Mesendoderm (in vitro differentiated cells): ENCODE data around the gene OVCA2.

ENCODE experiments used
- DNase-seq: peaks from one replicate; pipeline ENCODE4 v3.0.0; 2013
- H2AK5ac ChIP-seq: 2 replicates; pipeline ENCODE4 v1.6.1; 2013; ENCODE audit warnings: low read length, inconsistent platforms
- H2BK120ac ChIP-seq: 2 replicates; pipeline ENCODE4 v1.6.1; 2013; ENCODE audit warnings: low read depth, mild to moderate bottlenecking, low read length, moderate library complexity, mixed read lengths
- H2BK15ac ChIP-seq: replicated peaks from 2 replicates; pipeline ENCODE4 v1.6.1; 2013; ENCODE audit warnings: low read depth, mild to moderate bottlenecking, moderate library complexity
- H2BK5ac ChIP-seq: 2 replicates; pipeline ENCODE4 v1.6.1; 2013; ENCODE audit warnings: low read length, inconsistent platforms
- H3K18ac ChIP-seq: 2 replicates; pipeline ENCODE4 v1.6.1; 2013; ENCODE audit warnings: mild to moderate bottlenecking, low read length, mixed read lengths
- H3K23ac ChIP-seq: one replicate; pipeline ENCODE4 v1.6.1; 2013; ENCODE audit warnings: low read length
- H3K27ac ChIP-seq: 2 replicates; pipeline ENCODE4 v1.5.1; 2013; ENCODE audit warnings: low read depth, mild to moderate bottlenecking, inconsistent platforms, low read length, moderate library complexity
- H3K27me3 ChIP-seq: 2 replicates; pipeline ENCODE4 v1.6.1; 2013; ENCODE audit warnings: low read length, control low read depth, mild to moderate bottlenecking, inconsistent platforms; ENCODE audit not compliant: insufficient read depth, poor library complexity
- H3K36me3 ChIP-seq: 2 replicates; pipeline ENCODE4 v1.6.1; 2013; ENCODE audit warnings: low read length, inconsistent platforms; ENCODE audit not compliant: control insufficient read depth, insufficient read depth
- H3K4ac ChIP-seq: one replicate; pipeline ENCODE4 v1.6.1; 2013; ENCODE audit warnings: low read depth, mild to moderate bottlenecking, low read length, moderate library complexity
- H3K4me1 ChIP-seq: 2 replicates; pipeline ENCODE4 v1.6.1; 2013; ENCODE audit warnings: low read depth, low read length, inconsistent platforms; ENCODE audit not compliant: control insufficient read depth
- H3K4me2 ChIP-seq: 2 replicates; pipeline ENCODE4 v1.6.1; 2013; ENCODE audit warnings: low read length
- H3K4me3 ChIP-seq: 2 replicates; pipeline ENCODE4 v1.5.1; 2013; ENCODE audit warnings: mild to moderate bottlenecking, low read length
- H3K56ac ChIP-seq: one replicate; pipeline ENCODE4 v1.6.1; 2013; ENCODE audit warnings: low read length
- H3K79me1 ChIP-seq: 2 replicates; pipeline ENCODE4 v1.6.1; 2013; ENCODE audit warnings: low read length, inconsistent platforms
- H3K79me2 ChIP-seq: 2 replicates; pipeline ENCODE4 v1.6.1; 2013; ENCODE audit warnings: mild to moderate bottlenecking, low read length; ENCODE audit not compliant: control insufficient read depth, insufficient read depth
- H3K9ac ChIP-seq: 2 replicates; pipeline ENCODE4 v1.6.1; 2013; ENCODE audit warnings: low read length, inconsistent platforms
- H4K5ac ChIP-seq: one replicate; pipeline ENCODE4 v1.6.1; 2013; ENCODE audit warnings: low read length
- H4K8ac ChIP-seq: one replicate; pipeline ENCODE4 v1.6.1; 2013; ENCODE audit warnings: low read depth, mild to moderate bottlenecking, control low read depth, low read length, moderate library complexity
- WGBS: extraction: QIAGEN DNeasy Blood & Tissue Kit; methylation state at CpG from one replicate; pipeline ENCODE4 v1.1.7; 2013; ENCODE audit warnings: low lambda C conversion rate, missing lambda C conversion rate; ENCODE audit not compliant: insufficient coverage; ENCODE audit errors: extremely low coverage; 5-methylcytosine and 5-hydroxymethylcytosine counted together

OVCA2 gene

DNA sequence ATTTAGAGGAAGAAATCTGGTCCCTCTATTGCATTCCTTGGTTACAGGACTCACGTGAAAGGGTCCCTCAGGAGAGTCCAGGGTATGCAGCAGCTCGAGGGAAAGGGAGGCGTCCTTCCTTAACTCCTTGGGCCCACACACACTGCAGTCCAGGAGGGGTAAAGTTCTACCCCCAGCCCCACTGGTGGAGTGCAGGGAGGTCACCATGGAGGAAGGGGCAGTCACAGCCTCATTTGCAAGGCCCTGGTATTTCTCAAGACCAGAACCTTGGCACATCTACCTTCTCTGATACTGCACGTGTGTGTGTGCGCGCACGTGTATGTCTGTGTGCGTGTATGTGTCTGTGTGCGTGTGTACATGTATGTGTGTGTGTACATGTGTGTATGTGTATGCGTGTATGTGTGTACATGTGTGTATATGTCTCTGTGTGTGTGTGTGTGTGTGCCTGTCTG, 24.2 kb downstream of the OVCA2 start:
- peak overlapping the region; percentile 30 for H3K23ac ChIP-seq
- H2BK15ac ChIP-seq, result no peak overlapping the region
- peaks cover 8% of the 10 kb centered on the region for H3K4me1 ChIP-seq
- no peaks in the 10 kb centered on the region for H3K27me3 ChIP-seq
- no peak overlapping the region for H3K27ac ChIP-seq
- H3K4ac ChIP-seq, result no peak overlapping the region
- no peak overlapping the region for H3K9ac ChIP-seq
- H4K5ac ChIP-seq, result no peak overlapping the region
- no peaks in the 10 kb centered on the region for H3K79me1 ChIP-seq
- H3K79me2 ChIP-seq, result no peaks in the 10 kb centered on the region
- no peak overlapping the region for H3K4me2 ChIP-seq
- peak overlapping the region; percentile 34 for H3K56ac ChIP-seq
- H2AK5ac ChIP-seq, result no peak overlapping the region
- H3K36me3 ChIP-seq, result no peaks in the 10 kb centered on the region
- no peak overlapping the region for H3K4me3 ChIP-seq
- H2BK5ac ChIP-seq, result no peak overlapping the region
- no CpG with 5 or more reads among the region's 10 CpGs for WGBS
- no peak overlapping the region for H3K18ac ChIP-seq
- DNase-seq, result no peak
- H4K8ac ChIP-seq, result no peak overlapping the region
- H2BK120ac ChIP-seq, result no peak overlapping the region

DNA sequence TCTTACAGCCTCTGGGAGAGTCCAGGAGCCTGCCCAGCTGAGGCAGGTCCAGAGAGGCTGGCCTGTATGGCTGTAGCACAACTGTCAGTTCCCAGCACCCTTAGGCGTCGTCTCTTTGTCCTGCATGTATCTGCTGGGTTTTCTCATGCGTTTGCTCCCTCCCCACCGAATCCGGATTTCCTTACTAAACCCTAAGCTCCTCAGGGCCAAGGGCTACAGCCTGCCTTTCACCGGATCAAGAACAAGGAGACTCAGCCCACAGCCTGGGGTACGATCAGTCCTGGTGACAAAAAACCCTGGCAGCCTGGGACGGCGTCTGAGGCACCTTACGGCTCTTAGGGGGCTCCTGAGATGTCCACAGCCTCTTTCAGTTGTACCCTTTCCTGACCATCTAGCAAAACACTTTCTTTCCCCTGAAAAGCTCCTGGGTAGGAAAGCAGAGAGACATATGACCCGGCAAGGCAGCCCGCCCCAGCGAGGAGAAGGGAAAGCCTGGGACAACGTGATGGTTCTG, 25.3 kb downstream of the OVCA2 start:
- no peak overlapping the region for H3K4ac ChIP-seq
- no peak overlapping the region for H4K5ac ChIP-seq
- H2BK15ac ChIP-seq, result no peak overlapping the region
- no peak overlapping the region for H3K18ac ChIP-seq
- DNase-seq, result no peak
- no peak overlapping the region for H2BK120ac ChIP-seq
- no peaks in the 10 kb centered on the region for H3K27me3 ChIP-seq
- H3K36me3 ChIP-seq, result no peaks in the 10 kb centered on the region
- no peak overlapping the region for H3K4me2 ChIP-seq
- WGBS, result no CpG with 5 or more reads among the region's 14 CpGs
- peaks cover 8% of the 10 kb centered on the region for H3K4me1 ChIP-seq
- H4K8ac ChIP-seq, result no peak overlapping the region
- no peaks in the 10 kb centered on the region for H3K79me2 ChIP-seq
- no peak overlapping the region for H3K4me3 ChIP-seq
- H2BK5ac ChIP-seq, result no peak overlapping the region
- no peak overlapping the region for H3K27ac ChIP-seq
- no peak overlapping the region for H3K23ac ChIP-seq
- H2AK5ac ChIP-seq, result no peak overlapping the region
- no peaks in the 10 kb centered on the region for H3K79me1 ChIP-seq
- no peak overlapping the region for H3K9ac ChIP-seq
- H3K56ac ChIP-seq, result no peak overlapping the region

DNA sequence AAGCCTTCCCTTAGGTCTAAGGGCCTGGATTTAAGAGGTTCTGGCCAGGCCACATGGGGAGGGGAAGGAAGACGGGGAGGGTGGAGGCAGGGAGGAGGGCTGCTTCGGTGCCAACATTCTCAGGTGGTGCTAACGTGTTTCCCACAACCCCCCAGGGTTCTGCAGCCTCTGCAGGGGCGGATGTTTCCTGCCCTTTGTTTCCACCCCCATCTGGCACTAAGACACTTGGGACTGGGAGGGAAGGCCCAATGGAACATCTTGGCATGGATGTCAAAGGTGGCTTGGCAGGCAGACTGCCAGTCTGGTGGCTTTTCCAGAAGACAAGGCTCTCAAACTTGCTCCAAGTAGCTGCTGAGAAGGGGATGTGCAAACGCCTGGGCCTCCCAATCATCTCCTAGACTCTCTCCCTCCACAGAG, 25.8 kb downstream of the OVCA2 start:
- no peak overlapping the region for H3K9ac ChIP-seq
- H4K8ac ChIP-seq, result no peak overlapping the region
- H3K4me3 ChIP-seq, result no peak overlapping the region
- H3K56ac ChIP-seq, result no peak overlapping the region
- H3K4me2 ChIP-seq, result no peak overlapping the region
- no peak overlapping the region for H2AK5ac ChIP-seq
- no peak overlapping the region for H2BK120ac ChIP-seq
- peaks cover 7% of the 10 kb centered on the region for H3K4me1 ChIP-seq
- H3K79me2 ChIP-seq, result no peaks in the 10 kb centered on the region
- H4K5ac ChIP-seq, result no peak overlapping the region
- H3K79me1 ChIP-seq, result no peaks in the 10 kb centered on the region
- H3K27ac ChIP-seq, result no peak overlapping the region
- H3K36me3 ChIP-seq, result no peaks in the 10 kb centered on the region
- H2BK15ac ChIP-seq, result no peak overlapping the region
- no CpG with 5 or more reads among the region's 5 CpGs for WGBS
- H2BK5ac ChIP-seq, result no peak overlapping the region
- H3K18ac ChIP-seq, result no peak overlapping the region
- no peaks in the 10 kb centered on the region for H3K27me3 ChIP-seq
- H3K23ac ChIP-seq, result no peak overlapping the region
- DNase-seq, result no peak
- H3K4ac ChIP-seq, result no peak overlapping the region

DNA sequence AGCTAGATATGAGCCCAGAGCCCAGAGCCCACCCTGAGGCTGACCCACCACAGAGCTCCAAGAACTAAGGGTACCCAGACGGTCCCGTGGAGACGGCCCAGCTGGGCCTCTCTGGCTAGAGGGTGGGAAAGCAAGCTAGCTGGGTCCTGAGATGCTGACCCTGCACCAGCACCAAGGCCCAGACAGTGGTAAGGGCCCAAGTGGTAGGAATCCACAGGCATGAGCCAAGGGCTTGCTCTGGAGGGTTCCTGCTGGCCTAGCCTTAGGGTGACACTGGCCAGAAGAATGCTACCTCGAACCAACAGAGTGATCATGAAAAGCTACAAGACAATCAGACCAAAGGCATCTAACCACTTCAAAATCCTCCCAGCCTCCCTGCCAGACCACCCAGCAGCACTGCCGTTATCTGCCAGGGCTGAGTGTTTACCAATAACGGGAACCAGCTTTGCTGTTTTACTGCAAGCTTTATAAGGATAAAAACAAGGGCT, 26.3 kb downstream of the OVCA2 start:
- no peak for DNase-seq
- Histone ChIP-seq H2BK15ac (no peak overlapping the region), H3K4me1 (peaks cover 2% of the 10 kb centered on the region), H3K27me3 (no peaks in the 10 kb centered on the region), H3K4me2 (no peak overlapping the region), H3K79me1 (no peaks in the 10 kb centered on the region), H2BK120ac (no peak overlapping the region), H3K27ac (no peak overlapping the region), H3K79me2 (no peaks in the 10 kb centered on the region), H4K8ac (no peak overlapping the region), H3K18ac (no peak overlapping the region), H2AK5ac (no peak overlapping the region), H3K9ac (no peak overlapping the region), H3K23ac (no peak overlapping the region), H3K36me3 (no peaks in the 10 kb centered on the region), H3K4me3 (no peak overlapping the region), H2BK5ac (no peak overlapping the region), H3K4ac (no peak overlapping the region), H3K56ac (no peak overlapping the region), H4K5ac (no peak overlapping the region)
- no CpG with 5 or more reads among the region's 6 CpGs for WGBS

DNA sequence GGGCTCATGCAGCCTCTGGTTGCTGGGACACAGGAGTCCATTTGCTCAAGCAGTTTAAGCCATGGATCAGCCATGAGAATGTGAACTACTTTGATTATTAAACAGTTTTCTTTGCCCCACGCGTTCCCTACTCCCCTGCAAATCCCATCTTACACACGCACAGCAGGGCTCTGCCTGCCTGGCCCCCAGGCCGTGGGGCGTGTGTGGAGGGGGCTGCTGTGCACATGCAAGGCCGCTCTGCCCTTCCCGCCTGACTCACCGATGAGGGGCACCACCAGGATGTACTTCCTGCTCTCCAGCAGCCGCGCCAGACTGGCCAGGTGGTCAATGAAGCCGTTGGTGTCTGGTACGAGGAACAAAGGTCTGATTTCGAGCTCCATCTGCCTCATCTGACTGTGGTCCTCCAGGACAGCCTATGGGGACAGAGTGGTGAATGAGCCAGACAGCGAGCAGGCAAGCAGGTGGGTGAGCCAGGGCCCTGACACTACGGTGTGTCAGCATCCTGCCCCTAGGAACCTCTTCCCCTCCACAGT, 26.8 kb downstream of the OVCA2 start:
- H4K8ac ChIP-seq, result no peak overlapping the region
- no peak overlapping the region for H2BK120ac ChIP-seq
- H3K4ac ChIP-seq, result no peak overlapping the region
- no peak overlapping the region for H3K23ac ChIP-seq
- H3K9ac ChIP-seq, result no peak overlapping the region
- WGBS, result no CpG with 5 or more reads among the region's 15 CpGs
- no peak overlapping the region for H4K5ac ChIP-seq
- H2BK15ac ChIP-seq, result no peak overlapping the region
- peaks cover 2% of the 10 kb centered on the region for H3K4me1 ChIP-seq
- H3K4me2 ChIP-seq, result no peak overlapping the region
- H3K18ac ChIP-seq, result no peak overlapping the region
- H3K79me1 ChIP-seq, result no peaks in the 10 kb centered on the region
- no peak overlapping the region for H3K27ac ChIP-seq
- no peak overlapping the region for H3K56ac ChIP-seq
- no peaks in the 10 kb centered on the region for H3K79me2 ChIP-seq
- H3K36me3 ChIP-seq, result no peaks in the 10 kb centered on the region
- H2BK5ac ChIP-seq, result no peak overlapping the region
- H3K27me3 ChIP-seq, result no peaks in the 10 kb centered on the region
- no peak overlapping the region for H2AK5ac ChIP-seq
- DNase-seq, result no peak
- H3K4me3 ChIP-seq, result no peak overlapping the region
